GM13977 (cell line): Measurements from ENCODE around the gene MAP2K6.

Experiments
- DNase-seq: peaks from one replicate; pipeline ENCODE4 v3.0.0; 2012; ENCODE audit warnings: low spot score
- in situ Hi-C: fragments of 300-500 bp; cut with MboI; formaldehyde crosslinking; loops from one replicate; pipeline ENCODE4 v1.12.0; 2022; ENCODE audit warnings: low sequenced_read_pairs, low pct_unique_long_range_greater_than_20kb, mixed read lengths, inconsistent platforms; ENCODE audit not compliant: unreplicated experiment
- TF ChIP-seq, protein P1 (sequence below): IDR thresholded peaks from 2 replicates; pipeline ENCODE4 v1.5.1; 2012; ENCODE audit warnings: mild to moderate bottlenecking, control low read depth; ENCODE audit not compliant: insufficient read depth; ENCODE audit errors: extremely low read depth, missing control alignments

Gene MAP2K6

DNA sequence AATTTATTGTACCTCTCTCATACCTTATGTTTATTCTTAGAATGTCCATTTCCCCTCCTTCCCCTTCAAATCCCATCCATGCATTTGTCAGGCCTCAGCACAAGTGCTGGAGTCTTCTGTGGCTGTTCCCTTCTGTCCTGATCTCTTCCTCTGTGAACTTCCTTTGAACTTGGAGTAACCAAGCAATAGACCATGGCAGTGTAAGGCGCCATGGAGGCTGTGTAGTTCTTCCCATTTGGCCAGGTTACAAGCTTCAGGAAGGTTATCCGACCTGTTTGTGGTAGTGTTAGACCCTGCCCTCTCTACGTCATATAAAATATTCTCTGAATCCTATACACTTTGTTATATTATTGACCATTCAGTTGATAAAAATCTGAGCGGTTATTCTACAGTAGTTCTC is 28.6 kb downstream of the MAP2K6 start:
- TF ChIP-seq, protein P1, sequence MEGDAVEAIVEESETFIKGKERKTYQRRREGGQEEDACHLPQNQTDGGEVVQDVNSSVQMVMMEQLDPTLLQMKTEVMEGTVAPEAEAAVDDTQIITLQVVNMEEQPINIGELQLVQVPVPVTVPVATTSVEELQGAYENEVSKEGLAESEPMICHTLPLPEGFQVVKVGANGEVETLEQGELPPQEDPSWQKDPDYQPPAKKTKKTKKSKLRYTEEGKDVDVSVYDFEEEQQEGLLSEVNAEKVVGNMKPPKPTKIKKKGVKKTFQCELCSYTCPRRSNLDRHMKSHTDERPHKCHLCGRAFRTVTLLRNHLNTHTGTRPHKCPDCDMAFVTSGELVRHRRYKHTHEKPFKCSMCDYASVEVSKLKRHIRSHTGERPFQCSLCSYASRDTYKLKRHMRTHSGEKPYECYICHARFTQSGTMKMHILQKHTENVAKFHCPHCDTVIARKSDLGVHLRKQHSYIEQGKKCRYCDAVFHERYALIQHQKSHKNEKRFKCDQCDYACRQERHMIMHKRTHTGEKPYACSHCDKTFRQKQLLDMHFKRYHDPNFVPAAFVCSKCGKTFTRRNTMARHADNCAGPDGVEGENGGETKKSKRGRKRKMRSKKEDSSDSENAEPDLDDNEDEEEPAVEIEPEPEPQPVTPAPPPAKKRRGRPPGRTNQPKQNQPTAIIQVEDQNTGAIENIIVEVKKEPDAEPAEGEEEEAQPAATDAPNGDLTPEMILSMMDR: no peak
- DNase-seq: no peak

DNA sequence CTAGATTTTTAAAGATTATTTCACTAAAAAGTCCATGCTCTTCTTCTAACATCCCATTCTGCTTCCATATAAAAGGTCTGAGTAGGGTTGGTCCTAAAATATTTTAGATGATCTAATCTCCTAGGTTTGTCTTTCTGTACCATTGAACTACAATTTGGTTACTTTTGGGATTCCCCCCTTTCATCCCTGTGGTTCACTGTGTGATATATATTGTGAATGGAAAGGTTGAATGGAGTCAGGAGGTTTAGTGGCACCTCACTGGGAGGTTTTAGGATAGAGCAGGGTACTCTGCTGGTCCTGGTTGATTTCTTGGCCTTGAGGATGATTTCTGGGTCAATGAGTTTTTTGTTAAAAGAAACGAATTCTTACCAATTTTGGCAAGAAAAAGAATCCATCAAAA is 29.5 kb downstream of the MAP2K6 start:
- in situ Hi-C loops: no loop called here

More for the DNA sequence above, 28.6 kb downstream of the MAP2K6 start:
- in situ Hi-C loops: no loop called here

DNA sequence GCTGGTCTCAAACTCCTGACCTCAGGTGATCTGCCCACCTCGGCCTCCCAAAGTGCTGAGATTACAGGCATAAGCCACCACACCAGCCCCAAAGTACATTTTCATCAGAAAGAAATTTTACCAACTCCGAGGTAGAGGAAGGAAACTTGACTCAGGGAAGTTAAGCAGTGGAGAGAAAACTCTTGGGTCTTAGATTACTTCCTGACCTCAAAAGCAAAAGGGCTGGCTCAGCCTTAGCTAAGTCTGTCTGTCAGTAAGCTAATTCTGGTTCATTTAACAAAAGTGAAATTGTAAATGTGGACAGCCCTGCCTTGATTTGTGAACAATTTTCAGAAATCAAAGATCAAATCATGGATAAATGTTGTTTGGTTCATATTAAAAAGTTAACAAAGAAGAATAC is 30.6 kb downstream of the MAP2K6 start:
- in situ Hi-C loops: no loop called here
- DNase-seq: no peak
- TF ChIP-seq, protein P1: no peak

More for the DNA sequence above, 29.5 kb downstream of the MAP2K6 start:
- TF ChIP-seq, protein P1: no peak
- no peak for DNase-seq

DNA sequence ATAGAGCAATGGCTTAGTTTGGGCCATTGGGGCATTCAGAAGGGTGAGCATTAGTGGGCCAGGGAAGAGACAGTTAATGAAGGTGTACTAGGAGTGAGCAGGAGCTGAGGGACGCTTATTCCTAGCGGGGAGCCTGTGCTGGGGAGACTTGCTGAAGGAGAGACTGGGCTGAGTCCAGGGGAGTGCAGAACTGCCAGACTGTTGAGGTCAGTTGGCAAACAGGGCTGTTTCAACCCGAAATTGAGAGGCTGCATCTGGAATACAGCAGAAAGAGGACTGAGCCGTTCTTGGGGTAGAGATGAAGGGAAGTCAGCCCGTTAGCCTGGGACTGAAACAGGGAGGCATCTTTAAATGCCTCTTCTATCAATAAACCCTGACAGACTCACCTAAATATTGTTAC is 33.2 kb downstream of the MAP2K6 start:
- TF ChIP-seq, protein P1: no peak
- in situ Hi-C loops: no loop called here
- no peak for DNase-seq

DNA sequence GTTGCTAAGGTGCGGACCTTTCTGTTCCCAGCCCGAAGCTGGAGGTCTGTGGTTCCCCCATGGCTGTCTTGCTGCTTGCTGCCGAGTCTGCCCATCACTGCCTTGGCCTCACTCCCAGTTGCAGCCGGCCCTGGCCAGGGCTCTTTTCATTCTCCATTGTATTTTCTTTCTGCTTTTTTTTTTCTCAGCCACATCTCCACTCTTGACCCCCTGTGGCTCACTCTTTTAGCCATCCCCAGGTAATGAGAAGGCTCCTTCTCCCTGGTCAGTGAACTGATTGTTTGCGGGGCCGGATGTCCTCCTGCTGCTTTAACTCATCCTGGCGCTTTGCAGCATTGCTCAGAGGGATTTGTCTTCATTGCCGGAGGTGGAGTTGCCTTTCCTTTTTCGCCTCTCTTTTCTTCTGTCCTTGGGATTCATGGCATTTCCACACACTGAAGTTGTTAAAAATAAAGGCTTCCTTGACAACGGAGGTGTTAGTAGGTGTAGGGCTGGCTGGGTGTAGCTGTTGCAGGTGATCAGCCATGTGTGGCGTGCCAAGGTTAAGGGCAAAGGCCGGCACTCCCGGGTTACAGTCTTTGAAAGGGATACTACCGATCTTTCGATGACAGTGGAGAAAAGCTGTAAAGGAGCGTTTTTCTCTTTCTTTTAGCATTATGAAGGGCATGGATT is 34.1 kb downstream of the MAP2K6 start:
- no peak for DNase-seq
- in situ Hi-C loops: no loop called here

DNA sequence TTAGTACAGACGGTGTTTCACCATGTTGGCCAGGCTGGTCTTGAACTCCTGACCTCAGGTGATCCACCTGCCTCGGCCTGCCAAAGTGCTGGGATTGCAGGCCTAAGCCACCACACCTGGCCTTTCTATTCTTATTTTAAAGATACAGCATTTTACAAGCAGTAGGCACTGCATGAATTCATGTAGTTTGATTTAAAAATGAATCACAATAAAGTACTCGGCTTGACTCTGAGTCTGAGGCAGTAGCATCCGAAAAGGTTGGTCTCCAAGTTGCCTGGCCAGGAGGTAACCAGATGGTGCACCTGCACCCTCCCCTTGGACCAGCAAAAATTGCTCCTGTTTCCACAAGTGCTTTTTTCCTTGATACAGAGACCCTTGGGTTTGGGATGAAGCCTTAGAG is 35.6 kb downstream of the MAP2K6 start:
- TF ChIP-seq, protein P1: no peak
- no peak for DNase-seq
- in situ Hi-C loops: no loop called here

More for the DNA sequence above, 34.1 kb downstream of the MAP2K6 start:
- TF ChIP-seq, protein P1: no peak
